GM21576 (cell line): ENCODE measurements around the gene CORO7.

Source experiments
- ATAC-seq: cut with Tn5 transposase; IDR thresholded peaks from one replicate; pipeline ENCODE4 v1.9.1; 2021; ENCODE audit warnings: mild to moderate bottlenecking, moderate library complexity; ENCODE audit not compliant: unreplicated experiment

The CORO7 gene

DNA sequence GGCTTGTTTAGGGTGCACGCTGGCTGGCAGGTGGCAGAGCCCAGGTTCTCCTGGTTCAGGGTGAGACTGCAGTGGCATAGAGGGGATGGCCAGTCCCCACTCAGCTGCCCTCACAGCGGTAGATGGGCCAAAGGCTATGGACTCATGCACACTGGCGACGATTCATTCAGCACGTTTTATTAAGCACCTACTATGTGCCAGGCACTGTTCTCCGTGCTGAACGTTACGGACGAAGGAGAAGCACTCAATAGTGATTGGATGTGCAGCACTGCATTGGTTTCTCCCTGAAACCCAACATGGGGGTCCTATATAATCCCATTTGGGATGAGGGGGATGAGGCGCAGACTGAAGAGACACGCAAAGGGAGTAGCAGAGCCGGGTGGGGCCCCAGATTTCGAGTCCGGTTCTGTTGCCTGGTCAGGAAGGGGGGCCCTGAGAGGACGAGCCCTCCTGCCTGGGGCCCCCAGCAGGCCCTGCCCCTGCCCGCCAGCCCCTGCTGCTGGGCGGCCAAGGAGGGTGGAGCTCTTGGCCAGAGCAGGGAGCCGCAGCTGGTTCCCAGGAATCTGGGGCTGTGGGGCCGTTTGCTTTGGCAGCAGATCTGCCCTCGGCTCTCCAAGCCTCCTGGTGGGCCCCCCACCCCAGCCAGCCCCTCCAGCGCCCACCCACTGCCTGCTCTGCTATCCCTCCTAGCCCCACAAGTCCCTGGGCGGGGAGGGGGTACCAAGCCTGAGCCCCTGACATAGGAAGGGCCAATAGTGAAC, 91.7 kb downstream of the CORO7 start:
- ATAC-seq, result no peak

DNA sequence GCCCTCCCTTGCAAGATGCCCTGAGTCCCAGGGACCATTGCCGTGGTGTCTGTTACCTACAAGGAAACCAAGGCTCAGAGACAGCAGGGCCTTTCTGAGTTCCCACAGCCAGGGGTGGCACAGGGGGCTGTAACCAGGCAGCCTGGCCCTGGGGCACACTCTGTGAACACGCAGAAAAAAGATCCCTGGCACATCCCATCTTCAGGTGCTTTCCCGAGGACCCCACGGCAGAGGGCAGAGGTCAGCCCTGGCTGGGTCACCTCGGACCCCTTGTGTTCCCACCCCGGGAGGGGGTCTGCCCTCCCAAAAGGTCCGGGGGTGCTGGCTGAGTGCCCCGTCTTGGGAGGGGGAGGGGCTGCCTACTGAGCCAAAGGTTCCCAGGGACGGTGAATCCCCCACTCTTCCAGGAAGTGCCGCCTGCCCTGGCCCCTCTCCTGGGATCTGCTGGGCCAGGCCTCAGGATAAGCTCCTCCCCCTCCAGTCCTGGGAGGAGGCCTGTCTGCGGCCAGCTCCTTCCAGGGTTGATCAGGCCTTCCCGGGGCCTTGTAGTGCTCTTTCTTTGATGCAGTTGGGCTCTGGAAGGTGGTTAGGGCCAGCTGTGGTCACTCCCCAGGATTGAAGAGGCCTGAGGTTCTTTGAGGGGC, 92.4 kb downstream of the CORO7 start:
- no peak for ATAC-seq

GRCh38 chr16:4323071-4323844, 93.1 kb downstream of the CORO7 start:
- ATAC-seq, result no peak

- no peak for ATAC-seq
Measured at GRCh38 chr16:4322121-4323052, 94.0 kb downstream of the CORO7 start.

DNA sequence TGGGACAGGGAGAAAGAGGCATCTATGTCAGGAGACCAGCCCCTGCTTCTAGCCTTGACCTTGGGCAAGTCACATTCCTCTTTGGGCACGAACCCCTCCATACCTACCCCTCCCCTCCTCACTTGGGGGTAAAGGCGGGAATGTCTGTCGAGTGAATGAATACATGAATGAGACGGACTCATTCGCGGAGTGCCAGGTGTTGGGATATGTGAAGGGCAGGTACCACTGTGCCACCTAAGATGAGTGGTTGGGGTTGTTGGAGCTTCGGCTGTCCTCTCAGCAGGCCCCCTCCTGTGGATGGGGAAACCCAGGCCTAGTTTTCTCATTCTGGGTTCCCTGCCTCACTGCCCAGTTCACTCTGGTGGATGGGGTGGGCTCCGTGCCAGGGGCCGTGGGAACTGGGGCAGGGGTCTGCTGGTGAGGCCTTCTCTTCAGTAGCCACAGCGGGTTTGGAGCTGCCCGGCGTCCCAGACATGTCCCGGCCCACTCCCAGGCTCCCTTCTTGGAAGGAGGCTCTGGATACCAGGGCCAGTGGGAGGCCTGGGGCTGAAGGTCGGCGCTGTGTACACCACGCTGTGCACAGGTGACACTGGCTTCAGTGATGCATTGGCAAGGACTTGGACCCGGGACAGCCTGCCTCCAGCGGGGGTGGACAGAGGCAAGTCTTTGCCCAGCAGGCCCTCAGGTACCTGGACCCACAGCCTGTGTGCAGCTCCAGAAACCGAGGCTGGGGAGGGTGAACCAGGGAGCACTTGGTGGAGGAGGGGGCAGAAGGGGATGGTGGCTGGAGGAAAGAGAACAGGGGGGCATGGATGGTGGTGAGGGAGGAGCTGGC, 94.9 kb downstream of the CORO7 start:
- no peak for ATAC-seq

DNA sequence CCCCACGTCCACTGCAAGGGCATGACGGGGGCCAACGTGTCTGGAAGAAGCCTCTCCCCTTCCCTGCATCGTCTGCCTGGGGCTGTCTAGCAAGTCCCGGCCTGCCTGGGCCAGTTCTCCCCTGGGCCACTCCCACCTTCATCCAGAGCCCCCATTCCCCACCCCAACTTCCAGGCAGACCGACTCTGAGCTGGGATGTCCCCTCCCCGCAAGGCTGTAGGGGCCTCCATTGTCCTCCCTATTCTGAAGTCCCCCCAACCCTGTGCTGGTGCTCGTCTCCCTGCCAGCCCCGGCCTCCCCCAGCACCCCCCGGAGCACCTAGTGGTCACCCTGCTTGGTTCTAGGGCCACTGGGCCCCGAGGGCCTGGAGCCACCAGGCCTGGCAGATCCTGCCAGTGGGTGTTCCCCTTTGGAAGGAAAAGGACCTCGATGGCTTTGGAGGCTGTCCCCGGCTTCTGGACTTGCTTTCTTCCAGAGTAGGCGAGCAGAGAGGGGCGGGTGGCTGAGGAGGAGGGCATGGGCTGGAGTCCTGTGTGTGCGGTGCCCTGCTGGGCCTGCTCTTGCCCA, 95.7 kb downstream of the CORO7 start:
- no peak for ATAC-seq

DNA sequence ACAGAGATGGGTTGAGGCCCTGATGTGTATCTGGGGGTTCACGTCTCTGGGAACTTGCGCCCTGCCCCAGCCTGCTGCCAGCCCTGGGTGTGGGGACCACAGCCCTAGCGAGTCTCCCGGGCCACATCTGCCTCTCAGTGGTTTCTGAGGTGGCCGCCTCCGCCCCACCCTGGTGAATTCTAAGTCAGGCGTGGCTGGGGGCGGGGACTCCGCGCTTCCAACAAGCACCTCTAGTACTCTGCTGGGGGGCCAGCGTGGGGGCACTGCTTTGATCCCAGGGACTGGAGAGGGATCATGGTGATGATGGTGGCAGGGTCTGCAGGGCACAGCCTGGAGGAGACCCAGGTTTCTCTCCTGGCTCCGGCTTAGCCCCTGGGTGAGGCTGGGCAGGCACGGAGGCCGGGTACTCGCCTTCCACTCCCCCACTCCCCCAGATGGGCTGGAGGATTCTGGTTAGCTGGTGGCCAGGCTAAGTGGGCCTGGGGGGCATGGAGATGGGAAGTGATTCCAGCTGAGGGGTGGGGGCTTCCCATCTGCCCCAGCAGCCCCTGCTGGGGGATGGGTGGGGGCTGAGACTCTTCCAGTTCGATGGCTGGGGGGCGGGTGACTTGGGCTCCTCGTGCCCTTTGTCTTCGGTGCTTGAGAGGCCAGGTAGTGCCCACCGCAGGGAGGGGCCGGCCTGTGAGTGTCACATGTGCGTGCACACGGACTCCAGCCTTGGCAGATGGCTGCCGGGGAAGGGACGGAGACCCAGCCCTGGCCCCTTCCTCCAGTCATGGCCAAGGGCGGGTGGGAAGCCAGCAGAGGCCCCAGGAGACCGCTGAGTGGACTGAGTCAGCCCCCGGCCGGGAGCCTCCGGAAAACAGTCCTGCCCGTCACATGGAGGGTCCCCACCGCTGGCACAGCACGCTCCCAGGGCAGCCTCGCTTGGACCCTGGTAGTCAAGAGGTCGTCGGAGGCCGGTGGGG, 96.7 kb downstream of the CORO7 start:
- ATAC-seq, result no peak

DNA sequence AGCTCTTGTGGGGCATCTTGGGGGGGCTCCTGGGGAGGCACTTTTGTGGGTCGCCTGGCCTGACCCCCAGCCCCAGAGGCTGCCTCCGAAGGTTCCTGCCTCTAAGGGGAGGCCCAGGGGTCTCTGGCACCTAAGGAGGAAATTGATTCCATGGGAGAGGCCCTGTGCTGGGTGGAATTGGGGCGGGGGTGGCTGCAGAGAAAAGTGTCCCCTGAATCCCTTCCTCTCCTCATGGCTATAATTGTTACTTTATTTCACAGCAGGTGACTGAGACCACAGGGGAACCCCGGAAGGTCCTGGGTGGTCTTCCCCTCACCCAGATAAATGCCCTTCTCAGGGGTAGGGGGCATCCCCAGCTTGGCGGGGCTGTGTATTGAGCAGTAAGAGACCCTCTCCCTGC, 97.4 kb downstream of the CORO7 start:
- ATAC-seq, result no peak

DNA sequence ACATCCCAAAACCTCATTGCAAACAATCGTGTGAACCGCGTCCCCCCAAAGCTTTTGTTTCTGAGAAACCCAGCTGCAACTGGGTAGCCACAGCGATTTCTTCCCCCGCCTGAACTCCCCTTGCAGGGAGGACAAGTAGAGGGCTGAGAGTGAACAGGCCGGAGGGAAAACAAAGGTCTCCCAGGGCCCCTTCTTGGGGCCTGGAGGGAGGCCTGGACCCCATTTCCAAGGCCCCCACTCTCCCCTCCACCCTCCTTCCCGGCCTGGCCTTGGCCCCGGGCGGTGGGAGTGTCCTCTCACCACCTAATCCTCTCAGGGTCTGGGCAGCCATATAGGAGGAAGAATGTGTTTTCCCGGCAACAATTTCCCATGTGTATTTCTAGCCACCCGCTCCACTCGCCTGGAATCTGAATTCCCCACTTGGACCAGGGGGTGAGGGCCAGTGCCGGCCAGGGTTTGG, 97.9 kb downstream of the CORO7 start:
- ATAC-seq, result no peak

- no peak for ATAC-seq
Measured at GRCh38 chr16:4317532-4318450, 98.6 kb downstream of the CORO7 start.

DNA sequence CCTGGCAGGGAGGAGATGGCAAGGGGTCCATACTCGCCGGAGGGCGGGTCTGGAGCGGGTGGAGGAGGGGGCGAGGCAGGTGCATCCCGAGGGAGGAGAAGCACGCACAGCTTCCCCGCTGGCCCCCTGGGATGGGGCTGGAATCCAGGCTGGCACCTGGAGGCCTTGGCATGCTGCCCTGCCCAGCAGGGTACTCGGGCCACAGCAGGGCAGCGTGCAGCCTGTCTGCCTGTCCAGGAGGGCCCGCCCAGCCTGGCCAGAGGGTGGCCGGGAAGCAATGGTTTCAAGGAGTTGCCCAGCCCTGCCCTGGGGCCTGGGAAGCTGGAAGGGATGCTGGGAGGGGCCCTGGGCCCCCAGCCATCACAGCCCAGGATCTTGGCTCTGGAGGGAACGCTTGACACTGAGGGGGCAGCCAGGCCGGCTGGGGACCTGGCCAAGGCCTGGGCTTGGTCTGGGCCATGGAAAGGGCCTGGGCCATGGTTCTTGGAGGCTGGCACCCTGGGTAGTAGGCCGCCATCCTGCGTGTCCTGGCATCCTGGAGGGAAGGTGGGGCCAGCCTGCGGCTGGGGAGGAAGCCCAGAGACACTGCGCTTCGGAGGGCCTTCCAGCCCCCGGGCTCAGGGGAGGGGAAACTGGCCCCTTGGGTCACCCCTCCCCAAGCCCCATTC, 99.4 kb downstream of the CORO7 start:
- ATAC-seq, result no peak

DNA sequence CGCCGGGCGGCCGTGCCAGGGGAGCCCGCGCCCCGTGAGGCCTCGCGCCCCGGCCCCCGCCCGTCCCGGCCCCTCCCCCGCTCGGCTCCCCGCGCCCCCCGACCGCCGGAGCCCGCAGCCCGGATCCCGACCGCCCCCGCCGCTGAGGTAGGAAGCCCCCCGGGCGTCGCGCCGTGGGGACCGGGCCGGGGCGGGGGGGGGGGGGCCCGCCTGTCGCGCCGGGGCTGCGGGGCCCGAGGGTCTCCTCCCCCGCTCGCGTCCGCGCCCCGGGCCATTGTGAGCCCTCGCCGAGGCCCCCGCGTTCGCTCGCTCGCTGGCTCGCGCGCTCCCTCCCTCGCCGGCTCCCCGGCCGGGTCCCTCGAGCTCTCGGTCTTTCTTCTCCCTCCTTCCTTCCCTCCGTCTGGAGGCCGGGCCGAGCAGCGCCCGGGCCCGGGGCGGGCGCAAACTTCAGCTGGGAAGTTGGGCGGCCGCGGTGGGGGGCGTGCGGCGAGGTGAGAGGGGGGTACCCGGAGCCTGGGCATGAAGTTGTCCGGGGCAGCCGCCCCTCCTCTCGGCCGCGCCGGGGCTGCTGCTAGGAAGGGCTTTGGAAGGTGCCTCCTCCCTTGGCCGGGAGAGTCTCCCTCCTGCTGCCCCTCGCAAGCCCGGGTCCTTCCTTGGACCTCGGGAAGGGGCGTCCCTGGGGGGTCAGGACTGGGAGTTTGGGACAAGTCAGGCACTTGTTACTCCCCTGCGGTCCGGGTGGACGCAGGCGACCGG, 100.1 kb downstream of the CORO7 start:
- ATAC-seq, result no peak

GRCh38 chr16:4315186-4316107, 100.9 kb downstream of the CORO7 start, which contains the start of gene GLIS2:
TSS of gene GLIS2 (plus strand) at chr16:4316067. CDS start at chr16:4332281, 16,214 bp downstream.
- ATAC-seq, result no peak

- no peak for ATAC-seq
Measured at GRCh38 chr16:4314532-4315185, 101.7 kb downstream of the CORO7 start.
